ENCODE measurements around the gene RDH5. TPM values are rescaled to one million over a fixed set of nuclear protein-coding genes. Genes with fewer than 3 reads are reported as not detected.

RDH5 gene, protein sequence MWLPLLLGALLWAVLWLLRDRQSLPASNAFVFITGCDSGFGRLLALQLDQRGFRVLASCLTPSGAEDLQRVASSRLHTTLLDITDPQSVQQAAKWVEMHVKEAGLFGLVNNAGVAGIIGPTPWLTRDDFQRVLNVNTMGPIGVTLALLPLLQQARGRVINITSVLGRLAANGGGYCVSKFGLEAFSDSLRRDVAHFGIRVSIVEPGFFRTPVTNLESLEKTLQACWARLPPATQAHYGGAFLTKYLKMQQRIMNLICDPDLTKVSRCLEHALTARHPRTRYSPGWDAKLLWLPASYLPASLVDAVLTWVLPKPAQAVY
- 4.2 and 6.7 TPM in 2 replicates for total RNA-seq

DNA sequence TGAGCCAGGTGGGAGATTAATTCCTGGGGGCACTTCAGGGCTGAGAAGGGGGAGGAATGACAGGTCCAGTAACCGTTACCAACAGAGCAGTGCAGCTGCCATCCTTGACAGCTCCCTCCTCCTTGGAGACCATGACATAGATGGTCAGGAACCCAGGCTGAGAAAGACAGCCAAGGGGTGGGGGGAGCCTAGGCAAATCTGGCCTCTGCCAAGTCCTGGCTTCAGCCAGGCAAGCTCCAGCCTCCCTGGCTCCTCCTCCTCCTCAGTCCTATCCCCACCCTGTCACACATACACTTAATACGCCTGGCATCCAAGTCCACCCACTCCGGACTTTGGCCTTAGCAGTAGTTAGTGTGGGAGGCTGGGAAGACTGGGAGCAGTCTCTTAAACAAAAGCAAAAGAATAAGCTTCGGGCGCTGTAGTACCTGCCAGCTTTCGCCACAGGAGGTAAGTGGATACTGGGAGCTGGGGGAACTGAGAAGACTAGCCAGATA lies at the start of gene RDH5:
RDH5 (plus strand) TSS at position 323 of the 494 bp plus-strand sequence. CDS start 792 bp downstream, outside the sequence.
- Mint-ChIP-seq H3K4me1 (ENCODE audit: low read depth) (peaks cover 42% of the 10 kb centered on the region), H3K27me3 (ENCODE audit: insufficient read depth) (no peaks in the 10 kb centered on the region), H3K4me3 (peak within 1 kb of the TSS; percentile 11), H3K27ac (no peak within 1 kb of the TSS), H3K9me3 (no peaks in the 10 kb centered on the region), H3K36me3 (ENCODE audit: low read depth) (peaks cover 4% of the 10 kb centered on the region)
- intact Hi-C loops (cut with micrococcal nuclease) = no loop called here
- no peak for DNase-seq (ENCODE audit: low spot score)

DNA sequence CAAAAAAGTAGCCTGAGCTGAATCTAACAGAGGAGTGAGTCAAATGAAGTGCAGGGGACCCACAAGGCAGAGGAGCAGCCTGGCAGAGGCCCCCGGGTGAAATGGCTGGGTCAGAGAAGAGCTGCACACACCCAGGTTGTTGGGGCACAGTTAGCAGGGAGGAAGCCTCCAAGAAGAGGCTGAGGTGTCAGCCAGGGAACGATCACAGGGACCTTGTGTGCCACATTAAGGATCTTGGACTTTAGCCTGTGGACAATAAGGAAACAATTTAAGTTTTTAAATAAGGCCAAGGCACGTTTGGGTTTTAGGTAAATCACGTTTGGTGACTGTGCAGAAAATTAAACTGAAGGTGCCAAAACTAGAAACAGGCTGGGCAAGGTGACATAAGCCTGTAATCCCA lies 48.4 kb upstream of the RDH5 start:
- Mint-ChIP-seq H3K36me3 (ENCODE audit: low read depth) (no peaks in the 10 kb centered on the region), H3K9me3 (no peaks in the 10 kb centered on the region), H3K27ac (no peak overlapping the region), H3K27me3 (ENCODE audit: insufficient read depth) (peaks cover 13% of the 10 kb centered on the region), H3K4me1 (ENCODE audit: low read depth) (no peaks in the 10 kb centered on the region), H3K4me3 (no peak overlapping the region)
- no peak for DNase-seq (ENCODE audit: low spot score)
- intact Hi-C loops (cut with micrococcal nuclease) = no loop called here

DNA sequence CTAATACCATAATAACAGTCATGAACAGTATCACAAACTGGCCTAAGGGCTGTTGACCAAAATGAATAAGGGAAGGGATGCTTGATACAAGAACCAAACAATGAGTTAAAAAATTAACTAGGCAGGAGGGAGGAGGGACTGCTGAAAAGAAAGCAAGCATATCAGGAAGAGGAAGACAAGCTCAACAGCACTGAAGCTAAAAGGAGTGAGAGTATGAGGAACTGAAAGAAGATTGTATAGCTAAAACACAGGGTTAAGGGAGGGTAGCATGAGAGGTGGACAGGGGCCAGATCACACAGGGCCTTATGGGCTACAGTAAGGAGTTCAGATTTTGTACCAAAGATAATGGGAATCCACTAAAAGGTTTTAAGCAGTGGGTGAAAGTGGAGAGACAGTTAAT lies 46.6 kb upstream of the RDH5 start:
- no peaks in the 10 kb centered on the region for H3K36me3 Mint-ChIP-seq (ENCODE audit: low read depth)
- H3K27me3 Mint-ChIP-seq (ENCODE audit: insufficient read depth) = peaks cover 13% of the 10 kb centered on the region
- H3K4me1 Mint-ChIP-seq (ENCODE audit: low read depth) = no peaks in the 10 kb centered on the region
- no peak overlapping the region for H3K4me3 Mint-ChIP-seq
- no peak overlapping the region for H3K27ac Mint-ChIP-seq
- H3K9me3 Mint-ChIP-seq = no peaks in the 10 kb centered on the region
- intact Hi-C loops (cut with micrococcal nuclease) = no loop called here
- no peak for DNase-seq (ENCODE audit: low spot score)

DNA sequence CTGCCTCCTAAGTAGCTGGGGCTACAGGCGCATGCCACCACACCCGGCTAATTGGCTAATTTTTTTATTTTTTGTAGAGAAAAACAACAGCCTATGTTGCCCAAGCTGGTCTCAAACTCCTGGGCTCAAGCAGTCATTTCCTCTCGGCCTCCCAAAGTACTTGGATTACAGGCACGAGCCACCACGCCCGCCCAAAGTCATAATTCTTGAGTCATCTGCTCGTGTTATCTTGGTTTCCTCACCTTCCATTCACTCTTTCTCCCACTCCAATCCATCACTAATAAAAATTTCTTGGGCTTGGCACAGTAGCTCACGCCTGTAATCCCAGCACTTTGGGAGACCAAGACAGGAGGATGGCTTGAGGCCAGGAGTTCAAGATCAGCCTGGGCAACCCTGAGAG lies 44.5 kb upstream of the RDH5 start:
- Mint-ChIP-seq H3K27me3 (ENCODE audit: insufficient read depth) (peaks cover 28% of the 10 kb centered on the region), H3K4me1 (ENCODE audit: low read depth) (no peaks in the 10 kb centered on the region), H3K9me3 (no peaks in the 10 kb centered on the region), H3K27ac (no peak overlapping the region), H3K36me3 (ENCODE audit: low read depth) (no peaks in the 10 kb centered on the region), H3K4me3 (no peak overlapping the region)
- intact Hi-C loops (cut with micrococcal nuclease) = no loop called here
- DNase-seq (ENCODE audit: low spot score) = no peak

DNA sequence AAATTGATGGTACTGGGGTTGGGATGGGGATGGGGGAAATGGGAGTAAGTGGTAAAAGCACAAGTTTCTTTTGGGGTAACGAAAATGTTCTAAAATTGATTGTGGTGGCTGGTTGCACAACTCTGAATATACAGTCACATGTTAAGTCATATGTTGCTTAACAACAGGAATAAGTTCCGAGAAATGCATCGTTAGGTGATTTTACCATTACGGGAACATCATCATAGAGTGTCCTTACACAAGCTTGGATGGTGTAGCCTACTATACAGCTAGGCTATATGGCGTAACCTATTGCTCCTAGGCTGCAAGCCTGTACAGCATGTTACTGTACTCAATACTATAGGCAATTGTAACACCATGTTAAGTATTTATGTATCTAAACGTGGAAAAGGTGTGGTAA lies 43.5 kb upstream of the RDH5 start:
- H3K27me3 Mint-ChIP-seq (ENCODE audit: insufficient read depth) = peaks cover 36% of the 10 kb centered on the region
- no peaks in the 10 kb centered on the region for H3K9me3 Mint-ChIP-seq
- H3K36me3 Mint-ChIP-seq (ENCODE audit: low read depth) = no peaks in the 10 kb centered on the region
- H3K4me1 Mint-ChIP-seq (ENCODE audit: low read depth) = peaks cover 10% of the 10 kb centered on the region
- H3K27ac Mint-ChIP-seq = no peak overlapping the region
- DNase-seq (ENCODE audit: low spot score) = no peak
- no peak overlapping the region for H3K4me3 Mint-ChIP-seq
- intact Hi-C loops (cut with micrococcal nuclease) = no loop called here

DNA sequence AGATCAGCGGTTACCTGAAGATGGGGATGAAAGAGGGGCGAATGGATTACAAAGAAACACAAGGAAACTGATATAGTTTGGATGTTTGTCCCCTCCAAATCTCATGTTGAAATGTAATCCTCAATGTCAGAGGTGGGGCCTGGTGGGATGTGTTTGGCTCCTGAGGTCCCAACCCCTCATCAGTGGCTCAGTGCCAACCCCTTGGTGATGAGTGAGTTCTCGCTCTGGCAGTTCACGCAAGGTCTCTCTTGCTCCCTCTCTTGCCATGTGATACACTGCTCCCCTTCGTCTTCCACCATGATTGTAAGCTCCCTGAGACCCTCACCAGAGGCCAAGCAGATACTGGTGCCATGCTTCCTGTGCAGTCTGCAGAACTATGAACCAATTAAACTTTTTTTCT lies 40.5 kb upstream of the RDH5 start:
- Mint-ChIP-seq H3K9me3 (no peaks in the 10 kb centered on the region), H3K4me3 (no peak overlapping the region), H3K27me3 (ENCODE audit: insufficient read depth) (peaks cover 34% of the 10 kb centered on the region), H3K27ac (no peak overlapping the region), H3K36me3 (ENCODE audit: low read depth) (no peaks in the 10 kb centered on the region), H3K4me1 (ENCODE audit: low read depth) (peaks cover 10% of the 10 kb centered on the region)
- intact Hi-C loops (cut with micrococcal nuclease) = no loop called here
- no peak for DNase-seq (ENCODE audit: low spot score)

DNA sequence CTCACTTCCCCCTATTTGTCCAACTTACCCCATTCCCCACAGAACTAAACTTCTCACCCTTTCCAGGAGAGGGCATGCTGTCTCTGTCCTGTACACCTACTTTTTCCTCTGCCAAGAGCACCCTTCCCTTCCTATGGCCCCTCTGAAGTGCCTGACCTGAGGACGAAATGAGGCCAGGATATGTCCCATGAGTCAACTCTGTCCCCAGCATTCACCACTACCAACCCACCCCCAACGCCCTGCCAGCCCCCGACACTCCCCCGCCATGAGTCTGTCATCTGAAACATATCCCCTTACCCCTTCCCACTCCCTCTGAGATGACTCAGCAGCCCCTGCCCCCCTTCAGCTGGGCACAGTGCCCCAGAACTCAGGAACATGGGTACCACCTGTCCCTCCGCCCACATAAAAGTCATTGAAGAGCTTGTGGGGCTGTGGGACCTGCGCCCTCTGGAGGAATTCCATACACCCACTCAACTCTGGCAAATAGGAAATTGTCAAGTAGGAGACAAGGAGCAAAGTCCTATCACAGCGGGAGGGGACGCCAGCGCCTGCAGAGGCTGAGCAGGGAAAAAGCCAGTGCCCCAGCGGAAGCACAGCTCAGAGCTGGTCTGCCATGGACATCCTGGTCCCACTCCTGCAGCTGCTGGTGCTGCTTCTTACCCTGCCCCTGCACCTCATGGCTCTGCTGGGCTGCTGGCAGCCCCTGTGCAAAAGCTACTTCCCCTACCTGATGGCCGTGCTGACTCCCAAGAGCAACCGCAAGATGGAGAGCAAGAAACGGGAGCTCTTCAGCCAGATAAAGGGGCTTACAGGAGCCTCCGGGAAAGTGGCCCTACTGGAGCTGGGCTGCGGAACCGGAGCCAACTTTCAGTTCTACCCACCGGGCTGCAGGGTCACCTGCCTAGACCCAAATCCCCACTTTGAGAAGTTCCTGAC lies 38.8 kb upstream of the RDH5 start:
- no peak overlapping the region for H3K27ac Mint-ChIP-seq
- H3K4me3 Mint-ChIP-seq = peak overlapping the region; percentile 12
- no peak for DNase-seq (ENCODE audit: low spot score)
- H3K27me3 Mint-ChIP-seq (ENCODE audit: insufficient read depth) = peaks cover 27% of the 10 kb centered on the region
- no peaks in the 10 kb centered on the region for H3K36me3 Mint-ChIP-seq (ENCODE audit: low read depth)
- intact Hi-C loops (cut with micrococcal nuclease) = no loop called here
- H3K4me1 Mint-ChIP-seq (ENCODE audit: low read depth) = peaks cover 10% of the 10 kb centered on the region
- H3K9me3 Mint-ChIP-seq = no peaks in the 10 kb centered on the region

DNA sequence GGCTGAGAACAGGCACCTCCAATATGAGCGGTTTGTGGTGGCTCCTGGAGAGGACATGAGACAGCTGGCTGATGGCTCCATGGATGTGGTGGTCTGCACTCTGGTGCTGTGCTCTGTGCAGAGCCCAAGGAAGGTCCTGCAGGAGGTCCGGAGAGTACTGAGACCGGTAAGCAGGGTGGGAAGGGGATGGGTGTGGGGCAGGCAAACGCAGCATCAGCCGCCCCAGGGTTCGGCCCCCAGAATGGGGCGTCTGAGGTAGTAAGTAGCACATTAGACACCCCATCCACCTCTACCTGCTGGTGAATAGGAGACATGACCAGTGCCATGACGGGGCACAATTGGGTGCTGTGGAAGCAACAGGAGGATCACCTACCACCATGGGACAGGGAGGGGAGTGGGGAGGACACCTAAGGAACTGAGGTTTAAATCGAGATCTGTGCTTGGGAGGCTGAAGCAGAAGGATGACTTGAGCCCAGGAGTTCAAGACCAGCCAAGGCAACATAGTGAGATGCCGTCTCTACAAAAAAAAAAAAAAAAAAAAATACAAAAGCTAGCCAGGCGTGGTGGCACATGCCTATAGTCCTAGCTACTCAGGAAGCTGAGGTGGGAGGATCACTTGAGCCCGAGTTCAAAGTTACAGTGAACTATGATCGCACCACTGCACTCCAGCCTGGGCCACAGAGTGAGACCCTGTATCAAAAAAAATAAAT lies 38.0 kb upstream of the RDH5 start:
- no peak overlapping the region for H3K27ac Mint-ChIP-seq
- peaks cover 14% of the 10 kb centered on the region for H3K4me1 Mint-ChIP-seq (ENCODE audit: low read depth)
- peaks cover 2% of the 10 kb centered on the region for H3K36me3 Mint-ChIP-seq (ENCODE audit: low read depth)
- DNase-seq (ENCODE audit: low spot score) = no peak
- peaks cover 27% of the 10 kb centered on the region for H3K27me3 Mint-ChIP-seq (ENCODE audit: insufficient read depth)
- no peak overlapping the region for H3K4me3 Mint-ChIP-seq
- intact Hi-C loops (cut with micrococcal nuclease) = no loop called here
- H3K9me3 Mint-ChIP-seq = no peaks in the 10 kb centered on the region

DNA sequence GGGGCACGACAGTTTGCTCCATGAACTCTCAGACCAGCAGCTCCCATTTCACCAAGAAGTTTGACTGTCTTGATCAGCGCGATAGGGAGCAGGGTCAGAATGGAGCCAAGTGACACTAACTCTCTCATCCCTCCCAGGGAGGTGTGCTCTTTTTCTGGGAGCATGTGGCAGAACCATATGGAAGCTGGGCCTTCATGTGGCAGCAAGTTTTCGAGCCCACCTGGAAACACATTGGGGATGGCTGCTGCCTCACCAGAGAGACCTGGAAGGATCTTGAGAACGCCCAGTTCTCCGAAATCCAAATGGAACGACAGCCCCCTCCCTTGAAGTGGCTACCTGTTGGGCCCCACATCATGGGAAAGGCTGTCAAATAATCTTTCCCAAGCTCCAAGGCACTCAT lies 36.5 kb upstream of the RDH5 start:
- no peak overlapping the region for H3K4me3 Mint-ChIP-seq
- DNase-seq (ENCODE audit: low spot score) = no peak
- intact Hi-C loops (cut with micrococcal nuclease) = no loop called here
- H3K9me3 Mint-ChIP-seq = no peaks in the 10 kb centered on the region
- peaks cover 2% of the 10 kb centered on the region for H3K36me3 Mint-ChIP-seq (ENCODE audit: low read depth)
- H3K4me1 Mint-ChIP-seq (ENCODE audit: low read depth) = peaks cover 20% of the 10 kb centered on the region
- no peak overlapping the region for H3K27ac Mint-ChIP-seq
- H3K27me3 Mint-ChIP-seq (ENCODE audit: insufficient read depth) = peaks cover 27% of the 10 kb centered on the region

DNA sequence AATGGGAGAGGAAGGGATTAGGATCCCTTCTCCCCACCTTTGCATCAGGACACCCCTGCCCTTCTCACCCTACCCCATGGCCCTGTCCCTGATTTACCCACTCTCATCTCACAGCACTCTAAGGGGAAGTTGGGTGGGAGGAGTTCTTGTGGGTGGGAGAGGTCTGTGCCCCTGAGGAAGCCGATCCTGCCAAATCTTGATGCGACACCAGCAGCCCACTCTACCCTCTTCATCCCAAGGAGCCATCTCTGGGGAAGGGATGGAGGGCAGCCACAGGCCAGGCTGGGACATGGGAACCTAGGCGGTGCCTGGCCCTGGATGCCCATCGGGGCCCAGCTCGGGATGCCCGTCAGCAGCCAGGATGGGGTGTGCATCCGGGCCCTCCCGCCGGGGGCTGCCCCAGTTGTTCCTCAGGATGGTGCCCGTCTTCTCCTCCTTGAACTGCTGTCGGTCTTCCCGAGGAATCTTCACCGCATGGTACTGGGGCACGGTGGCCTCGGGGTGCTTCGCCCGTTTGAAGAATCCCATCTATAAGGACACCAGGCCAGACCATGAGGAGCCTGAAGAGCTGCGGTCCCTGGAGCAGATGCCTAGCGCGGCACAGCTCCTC lies 35.3 kb upstream of the RDH5 start:
- Mint-ChIP-seq H3K4me1 (ENCODE audit: low read depth) (peaks cover 20% of the 10 kb centered on the region), H3K4me3 (no peak overlapping the region), H3K9me3 (no peaks in the 10 kb centered on the region), H3K36me3 (ENCODE audit: low read depth) (peaks cover 2% of the 10 kb centered on the region), H3K27me3 (ENCODE audit: insufficient read depth) (peaks cover 19% of the 10 kb centered on the region), H3K27ac (no peak overlapping the region)
- intact Hi-C loops (cut with micrococcal nuclease) = no loop called here
- no peak for DNase-seq (ENCODE audit: low spot score)

DNA sequence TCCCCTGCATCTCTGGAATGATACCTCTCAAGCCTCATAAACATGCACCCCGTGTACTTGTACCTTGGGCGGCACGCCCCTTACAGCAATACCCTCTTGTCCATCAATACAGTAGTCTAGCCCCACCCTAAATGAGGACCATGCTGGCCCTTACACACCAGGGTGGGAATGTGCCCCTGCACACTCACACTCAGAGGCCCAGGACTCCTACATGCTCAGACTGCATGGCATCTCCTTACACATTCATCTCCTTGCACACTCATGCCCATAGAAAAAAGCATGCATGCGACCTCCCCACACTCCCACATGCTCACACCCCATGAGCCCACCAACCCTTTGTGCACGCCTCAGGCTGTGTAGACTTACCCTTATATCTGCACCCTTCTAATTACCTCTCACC lies 34.5 kb upstream of the RDH5 start:
- Mint-ChIP-seq H3K9me3 (no peaks in the 10 kb centered on the region), H3K36me3 (ENCODE audit: low read depth) (peaks cover 2% of the 10 kb centered on the region), H3K27me3 (ENCODE audit: insufficient read depth) (peaks cover 12% of the 10 kb centered on the region), H3K27ac (no peak overlapping the region), H3K4me1 (ENCODE audit: low read depth) (peaks cover 20% of the 10 kb centered on the region), H3K4me3 (no peak overlapping the region)
- no peak for DNase-seq (ENCODE audit: low spot score)
- intact Hi-C loops (cut with micrococcal nuclease) = no loop called here

DNA sequence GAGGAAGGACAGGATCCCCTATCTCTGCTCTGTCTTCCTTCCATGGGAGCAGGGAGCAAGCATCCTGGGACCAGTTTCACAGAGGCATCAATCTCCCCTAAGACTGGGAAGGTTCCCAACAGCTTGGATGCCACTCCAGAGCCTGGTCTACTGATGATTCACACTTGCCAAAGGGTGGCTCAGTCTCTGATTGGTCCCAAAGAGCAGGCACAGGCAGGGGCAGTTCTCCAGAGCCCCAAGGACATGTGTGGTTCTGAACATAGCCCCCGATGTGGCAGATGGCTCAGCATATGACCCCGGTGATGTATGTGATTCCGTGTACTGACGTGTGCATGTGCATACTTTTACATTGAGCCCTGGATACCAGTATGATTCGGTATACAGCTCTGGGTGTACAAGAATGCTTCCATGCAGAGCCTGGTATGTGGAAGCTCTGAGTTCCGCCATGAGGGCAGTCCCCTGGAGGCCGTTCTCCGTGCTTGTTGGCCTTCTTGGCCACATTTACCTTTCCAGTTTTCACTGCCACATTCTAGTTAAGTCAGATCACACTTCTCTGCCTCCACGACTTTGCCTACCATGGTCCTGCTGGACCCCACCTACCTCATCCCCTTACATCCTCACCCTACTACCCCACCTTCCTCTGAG lies 33.7 kb upstream of the RDH5 start:
- Mint-ChIP-seq H3K36me3 (ENCODE audit: low read depth) (peaks cover 2% of the 10 kb centered on the region), H3K27ac (no peak overlapping the region), H3K9me3 (no peaks in the 10 kb centered on the region), H3K4me1 (ENCODE audit: low read depth) (peaks cover 12% of the 10 kb centered on the region), H3K27me3 (ENCODE audit: insufficient read depth) (peaks cover 8% of the 10 kb centered on the region), H3K4me3 (no peak overlapping the region)
- no peak for DNase-seq (ENCODE audit: low spot score)
- intact Hi-C loops (cut with micrococcal nuclease) = no loop called here

All from activated T-helper 1 cell treated with anti-CD3 and anti-CD28 coated beads, Interleukin-12 subunit alpha, Interleukin-12 subunit beta, Interleukin-2, Interleukin-4 antibody, amounts not matched to agents 30 ng/mL and 10 ng/mL and 1 ng/mL, durations not matched to agents 14 hours and 24 hours and 36 hours (primary cell).